ENCODE results near the gene SRGAP3.

Gene SRGAP3

GRCh38 chr3:9009976-9010545, 239.4 kb downstream of the SRGAP3 start:
- no peak for TF ChIP-seq CTCF (IDR thresholded peaks at IDR 0.05)
- TF ChIP-seq ZFX (IDR thresholded peaks at IDR 0.05; ENCODE audit: borderline replicate concordance) = no peak
- H3K27ac ChIP-seq = no peak overlapping the region

- no peak for TF ChIP-seq CTCF (IDR thresholded peaks at IDR 0.05)
- TF ChIP-seq ZFX (IDR thresholded peaks at IDR 0.05; ENCODE audit: borderline replicate concordance) = no peak
- no peak overlapping the region for H3K27ac ChIP-seq
These were observed 240.7 kb downstream of the SRGAP3 start for GRCh38 chr3:9008550-9009255.

GRCh38 chr3:9007928-9008327, 241.5 kb downstream of the SRGAP3 start:
- no peak for TF ChIP-seq ZFX (IDR thresholded peaks at IDR 0.05; ENCODE audit: borderline replicate concordance)
- no peak for TF ChIP-seq CTCF (IDR thresholded peaks at IDR 0.05)
- no peak overlapping the region for H3K27ac ChIP-seq

GRCh38 chr3:9007213-9007612, 242.2 kb downstream of the SRGAP3 start:
- TF ChIP-seq CTCF (IDR thresholded peaks at IDR 0.05) (no peak), ZFX (IDR thresholded peaks at IDR 0.05; ENCODE audit: borderline replicate concordance) (no peak)
- no peak overlapping the region for H3K27ac ChIP-seq

- TF ChIP-seq ZFX (IDR thresholded peaks at IDR 0.05; ENCODE audit: borderline replicate concordance) (no peak), CTCF (IDR thresholded peaks at IDR 0.05) (no peak)
- no peak overlapping the region for H3K27ac ChIP-seq
These were observed 249.4 kb downstream of the SRGAP3 start for GRCh38 chr3:9000041-9000440.

GRCh38 chr3:8997151-8997550, 252.3 kb downstream of the SRGAP3 start:
- no peak overlapping the region for H3K27ac ChIP-seq
- TF ChIP-seq CTCF (IDR thresholded peaks at IDR 0.05) = no peak
- TF ChIP-seq ZFX (IDR thresholded peaks at IDR 0.05; ENCODE audit: borderline replicate concordance) = no peak

- H3K27ac ChIP-seq = no peak overlapping the region
- TF ChIP-seq CTCF (IDR thresholded peaks at IDR 0.05) (no peak), ZFX (IDR thresholded peaks at IDR 0.05; ENCODE audit: borderline replicate concordance) (no peak)
These were observed 252.7 kb downstream of the SRGAP3 start for GRCh38 chr3:8996681-8997121.
